ENCODE results near the gene SYT5.
"Not testable (repeated sequence)": the region's sequence is repeated elsewhere in the genome, so short reads cannot be mapped to it uniquely, and the experiment has no call there.

Gene SYT5

GRCh38 chr19:55158848-55159749 lies 21.0 kb downstream of the SYT5 start:
- no peak for TF ChIP-seq CTCF (IDR thresholded peaks at IDR 0.05; ENCODE audit: insufficient read depth, low read depth, low read length, missing control alignments)
- H3K4me3 ChIP-seq (ENCODE audit: low read depth, low read length) = no peak overlapping the region
- DNase-seq (ENCODE audit: low read depth) = no peak

- no peak overlapping the region for H3K4me3 ChIP-seq (ENCODE audit: low read depth, low read length)
- no peak for DNase-seq (ENCODE audit: low read depth)
These were observed 21.7 kb downstream of the SYT5 start for GRCh38 chr19:55158423-55158822.

GRCh38 chr19:55157064-55157908 lies 22.8 kb downstream of the SYT5 start, which contains the start of gene TNNI3:
Gene TNNI3 (minus strand): TSS chr19:55157732. CDS start chr19:55157589, 143 bp downstream.
- H3K4me3 ChIP-seq (ENCODE audit: low read depth, low read length) = no peak within 1 kb of the TSS
- no peak for DNase-seq (ENCODE audit: low read depth)
- no peak for TF ChIP-seq CTCF (IDR thresholded peaks at IDR 0.05; ENCODE audit: insufficient read depth, low read depth, low read length, missing control alignments)

More at GRCh38 chr19:55158423-55158822, 21.7 kb downstream of the SYT5 start:
- TF ChIP-seq CTCF (IDR thresholded peaks at IDR 0.05; ENCODE audit: insufficient read depth, low read depth, low read length, missing control alignments) = no peak

- H3K4me3 ChIP-seq (ENCODE audit: low read depth, low read length) = no peak overlapping the region
- DNase-seq (ENCODE audit: low read depth) = peak; percentile 31
- TF ChIP-seq CTCF (IDR thresholded peaks at IDR 0.05; ENCODE audit: insufficient read depth, low read depth, low read length, missing control alignments) = no peak
These were observed 23.7 kb downstream of the SYT5 start for GRCh38 chr19:55156202-55157063.

DNA sequence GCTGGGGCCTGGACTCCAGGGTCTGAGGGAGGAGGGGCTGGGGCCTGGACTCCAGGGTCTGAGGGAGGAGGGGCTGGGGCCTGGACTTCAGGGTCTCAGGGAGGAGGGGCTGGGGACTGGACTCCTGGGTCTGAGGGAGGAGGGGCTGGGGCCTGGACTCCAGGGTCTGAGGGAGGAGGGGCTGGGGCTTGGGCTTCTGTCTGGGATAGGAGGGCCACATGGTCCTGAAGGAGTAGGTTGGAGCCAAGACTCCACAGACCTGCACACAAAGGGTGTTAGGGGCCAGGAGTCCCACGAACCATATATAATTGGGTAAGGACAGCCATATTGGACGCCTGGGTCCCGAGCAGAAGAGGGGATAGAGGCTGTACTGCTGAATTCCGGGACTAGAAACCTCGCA lies 24.3 kb downstream of the SYT5 start:
- DNase-seq (ENCODE audit: low read depth); H3K4me3 ChIP-seq (ENCODE audit: low read depth, low read length): not testable (repeated sequence)

GRCh38 chr19:55153652-55154264 lies 26.3 kb downstream of the SYT5 start:
- no peak overlapping the region for H3K4me3 ChIP-seq (ENCODE audit: low read depth, low read length)
- no peak for DNase-seq (ENCODE audit: low read depth)
- TF ChIP-seq CTCF (IDR thresholded peaks at IDR 0.05; ENCODE audit: insufficient read depth, low read depth, low read length, missing control alignments) = no peak

Measured in GM12865 (cell line).